ENCODE measurements around the gene IGF1.
A peak's percentile ranks its signal among the peaks of the same experiment; 100 is the strongest.

Gene IGF1

GRCh38 chr12:102487226-102487625 is 6.9 kb upstream of the IGF1 start:
- DNase-seq: no peak

DNA sequence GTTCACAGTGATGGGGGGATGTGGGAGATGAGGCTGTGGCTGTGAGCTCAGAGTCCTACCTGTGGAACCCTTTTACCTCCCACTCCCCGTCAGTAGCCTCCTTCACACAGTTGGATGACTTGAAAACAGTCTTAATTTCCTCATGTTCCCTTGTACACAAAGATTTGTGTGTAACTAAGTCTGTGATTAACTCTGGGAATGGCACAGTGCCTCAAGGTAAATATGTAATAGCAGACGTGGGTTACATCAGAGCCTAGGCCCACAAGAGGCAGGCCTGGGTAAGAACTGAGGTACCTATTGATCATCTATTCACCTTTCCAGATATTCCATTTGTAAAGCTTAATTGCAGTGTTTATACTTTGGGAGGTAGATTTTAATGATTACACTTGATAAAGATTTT is 5.8 kb upstream of the IGF1 start:
- DNase-seq: no peak

- DNase-seq: peak; percentile 99
These were observed 4.1 kb upstream of the IGF1 start for GRCh38 chr12:102484428-102484958.

- no peak for DNase-seq
These were observed 3.7 kb upstream of the IGF1 start for GRCh38 chr12:102484017-102484416.

- DNase-seq: no peak
These were observed 3.1 kb upstream of the IGF1 start for GRCh38 chr12:102483466-102483865.

DNA sequence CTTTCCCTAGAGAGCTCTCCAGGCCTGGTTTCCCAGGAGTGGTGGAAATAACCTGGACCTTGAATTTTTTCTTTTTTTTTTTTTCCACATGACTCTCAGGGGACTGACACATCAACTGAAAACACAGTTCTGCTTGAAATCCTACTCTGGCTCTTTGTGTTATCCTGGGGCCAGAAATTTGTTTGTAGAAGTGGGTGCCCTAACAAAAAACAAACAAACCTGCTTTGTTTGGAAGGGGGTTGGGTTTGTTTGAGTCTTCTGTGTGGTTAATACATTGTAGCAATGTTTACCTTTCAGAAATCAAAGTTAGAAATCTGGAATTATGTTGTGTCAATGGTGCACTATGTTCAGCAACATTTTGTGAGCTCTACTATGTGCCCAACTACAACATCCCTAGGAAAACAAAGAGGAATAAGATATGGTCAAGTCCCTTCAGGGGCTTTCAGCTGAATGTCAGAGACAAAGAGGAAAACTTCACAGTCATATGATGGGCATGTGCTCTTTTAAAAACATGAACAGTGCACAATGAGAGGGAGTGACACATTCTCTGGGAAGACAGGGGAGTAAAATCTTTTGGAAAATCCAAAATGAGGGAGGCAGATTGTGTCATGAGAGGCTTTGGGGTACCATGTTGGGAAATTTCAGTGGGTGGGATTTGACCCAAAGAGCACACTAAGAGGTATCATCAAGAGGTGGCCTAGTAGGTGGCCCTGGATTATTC is 1.5 kb upstream of the IGF1 start:
- no peak for DNase-seq

- DNase-seq: no peak
These were observed 424 bp downstream of the IGF1 start for GRCh38 chr12:102479939-102480338.

GRCh38 chr12:102479099-102479885 is 1.1 kb downstream of the IGF1 start:
- peak; percentile 57 for DNase-seq

DNA sequence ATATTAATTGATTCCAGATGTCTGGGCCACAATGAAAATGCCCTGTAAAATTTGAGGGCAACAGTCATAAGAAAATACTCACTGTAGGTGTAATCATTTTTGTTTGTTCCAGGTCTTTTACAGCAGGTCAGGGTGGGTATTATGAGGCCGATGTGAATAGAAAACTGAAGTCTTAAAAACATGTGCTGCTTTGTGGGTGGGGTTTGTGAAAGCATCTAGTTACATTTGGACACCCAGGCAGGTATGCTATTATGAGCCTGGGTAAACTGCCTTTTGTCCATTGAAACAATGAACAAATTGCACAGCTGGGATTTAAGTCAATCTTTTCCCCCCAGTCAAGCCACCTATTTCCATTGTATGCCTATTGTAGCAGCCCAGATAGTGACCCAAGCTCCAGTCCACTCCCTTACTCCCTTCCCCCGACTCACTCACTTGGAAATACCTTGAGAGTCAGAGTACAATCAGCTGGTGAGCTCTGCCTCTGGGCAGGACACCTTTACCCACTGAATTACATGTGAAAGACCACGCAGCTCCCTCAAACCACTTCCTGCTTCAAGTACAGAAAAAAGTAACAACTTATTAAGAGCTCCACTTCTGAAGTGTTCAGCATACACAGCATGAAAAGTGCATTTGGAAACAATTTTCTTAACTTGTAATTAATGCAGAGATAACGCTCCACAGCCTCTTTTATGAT is 1.8 kb downstream of the IGF1 start:
- no peak for DNase-seq

- no peak for DNase-seq
These were observed 5.0 kb downstream of the IGF1 start for GRCh38 chr12:102475355-102475754.

- DNase-seq: no peak
These were observed 5.8 kb downstream of the IGF1 start for GRCh38 chr12:102474438-102475064.

- DNase-seq: no peak
These were observed 7.9 kb downstream of the IGF1 start for GRCh38 chr12:102472496-102472895.

GRCh38 chr12:102471556-102471955 is 8.8 kb downstream of the IGF1 start:
- no peak for DNase-seq

DNA sequence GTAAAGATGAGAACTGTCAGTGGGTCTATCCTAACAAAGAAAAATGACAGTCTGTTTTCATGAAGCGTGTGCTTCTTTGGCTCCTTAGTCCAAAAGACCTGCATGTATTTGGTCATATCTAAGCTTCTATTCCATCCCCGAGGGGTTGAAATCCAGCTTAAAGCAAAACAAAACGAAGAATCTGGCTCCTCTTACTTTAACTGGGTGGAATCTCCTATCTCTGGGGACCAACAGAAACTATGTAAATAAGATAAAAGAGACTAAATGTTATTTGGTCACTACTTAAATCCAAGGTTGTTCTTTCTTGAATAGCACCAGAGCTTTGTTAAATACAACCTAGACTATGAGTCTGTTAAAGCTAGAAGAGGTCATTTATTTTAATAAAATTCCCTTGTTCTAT is 9.4 kb downstream of the IGF1 start:
- no peak for DNase-seq

GRCh38 chr12:102468261-102468915 is 12.0 kb downstream of the IGF1 start:
- no peak for DNase-seq

DNA sequence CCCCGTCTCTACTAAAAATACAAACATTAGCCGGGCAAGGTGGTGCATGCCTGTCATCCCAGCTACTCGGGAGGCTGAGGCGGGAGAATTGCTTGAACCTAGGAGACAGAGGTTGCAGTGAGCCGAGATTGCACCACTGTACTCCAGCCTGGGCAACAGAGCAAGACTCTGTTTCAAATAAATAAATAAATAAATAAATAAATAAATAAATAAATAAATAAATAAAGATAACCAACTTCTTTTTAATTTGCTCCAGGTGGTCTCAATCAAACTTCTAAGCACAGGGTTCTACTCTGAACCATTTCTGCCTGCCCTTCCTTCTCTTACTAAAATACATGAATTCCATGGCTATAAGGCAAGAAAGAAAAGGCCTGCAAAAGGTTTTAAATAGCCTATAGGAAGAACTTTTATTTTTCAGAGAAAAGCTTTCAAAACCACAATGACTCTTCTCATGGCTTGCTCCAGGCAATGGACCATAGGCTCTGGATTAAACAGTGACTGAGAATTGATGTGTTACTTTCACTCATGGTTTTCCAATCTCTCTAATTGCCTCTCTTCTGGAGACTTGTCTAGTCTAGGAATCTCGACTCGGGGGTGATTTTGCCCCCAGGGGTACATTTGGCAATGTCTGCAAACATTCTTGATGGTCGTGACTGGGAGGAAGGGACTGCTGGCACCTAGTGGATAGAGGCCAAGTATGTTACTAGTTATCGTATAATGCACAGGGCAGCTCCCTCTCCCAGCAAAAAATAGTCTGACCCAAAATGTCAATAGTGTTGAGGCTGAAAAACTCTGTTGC is 14.4 kb downstream of the IGF1 start:
- DNase-seq: no peak

DNA sequence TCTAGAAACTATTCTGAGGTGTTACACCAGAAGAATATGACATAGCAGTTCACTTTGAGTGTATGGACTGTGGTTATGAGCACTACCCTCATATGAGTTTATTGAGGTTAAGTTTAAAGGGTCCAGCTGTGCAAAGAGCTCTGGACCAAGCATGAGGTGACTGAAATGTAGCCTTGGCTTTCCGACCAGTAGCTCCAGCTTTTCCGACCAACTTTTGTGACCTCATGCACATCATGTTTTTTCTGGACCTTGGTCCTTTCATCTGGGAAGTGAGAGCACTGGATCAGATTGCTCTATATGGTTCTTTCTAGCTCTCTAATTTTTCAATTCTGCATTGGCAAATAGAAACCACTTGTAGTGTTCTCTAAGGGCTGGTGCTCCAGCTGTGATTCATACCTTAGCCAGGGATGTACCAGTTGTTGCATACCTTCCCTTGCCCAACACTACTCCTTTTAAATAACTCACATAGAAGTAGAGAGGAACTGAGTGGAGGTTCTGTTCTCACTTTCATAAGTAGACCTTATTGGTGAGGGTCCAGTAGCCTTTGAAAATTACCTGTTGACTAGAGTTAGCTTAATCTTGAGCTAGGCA is 16.6 kb downstream of the IGF1 start:
- no peak for DNase-seq

- DNase-seq: no peak
These were observed 17.4 kb downstream of the IGF1 start for GRCh38 chr12:102462795-102463465.

DNA sequence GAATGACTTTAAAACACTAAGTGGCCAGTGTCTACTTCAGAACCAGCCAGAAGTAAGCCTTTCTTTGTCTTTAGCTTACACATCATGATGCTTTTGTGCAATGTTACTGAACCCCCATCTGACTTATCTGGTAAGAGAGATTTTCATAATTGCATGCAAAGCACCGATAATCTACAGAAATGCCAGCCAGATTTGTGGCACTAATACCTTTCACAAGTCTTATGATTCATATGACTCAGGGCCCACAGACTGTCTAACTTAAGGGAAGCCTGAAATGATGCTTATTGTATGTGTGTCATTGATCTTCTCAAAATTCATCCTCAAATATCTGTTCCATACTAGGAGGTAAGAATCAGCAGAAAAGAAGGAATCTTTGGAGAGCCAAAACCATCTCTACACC is 18.0 kb downstream of the IGF1 start:
- no peak for DNase-seq

DNA sequence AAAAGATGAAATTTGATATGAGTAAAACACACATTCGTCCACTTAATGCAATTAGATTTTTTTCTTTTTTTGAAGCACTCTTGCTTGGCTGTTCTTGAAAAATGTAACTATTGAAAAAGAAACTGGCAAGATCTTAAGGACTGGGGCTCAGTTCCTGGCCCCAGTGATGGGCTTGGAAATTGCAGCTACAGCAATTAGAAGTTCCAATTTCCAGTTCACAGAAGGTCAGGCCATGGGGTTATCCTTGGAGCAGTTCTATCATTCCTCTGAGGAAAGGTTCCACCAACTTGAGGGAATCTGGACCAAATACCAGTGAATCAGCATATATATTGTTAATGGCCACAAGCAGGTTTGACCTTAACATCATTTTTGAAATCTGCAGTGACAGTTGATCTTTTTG is 18.9 kb downstream of the IGF1 start:
- DNase-seq: no peak

- no peak for DNase-seq
These were observed 21.0 kb downstream of the IGF1 start for GRCh38 chr12:102459314-102459713.
